Heart right ventricle (tissue), 16 donors: Measurements from ENCODE around the gene CCDC85A. TPM values are rescaled to one million over a fixed set of nuclear protein-coding genes. Genes with fewer than 3 reads are reported as not detected.
"Not testable (repeated sequence)": the region's sequence is repeated elsewhere in the genome, so short reads cannot be mapped to it uniquely, and the experiment has no call there.

Experiments
- ATAC-seq, 8 donors: fragments of 200-7000 bp; cut with Tn5 transposase; one replicate each; pipeline ENCODE4 v1.9.1; 2020; ENCODE audit warnings: mild to moderate bottlenecking in 8 of 8, moderate library complexity in 8 of 8, moderate number of reproducible peaks in 1 of 8
- DNase-seq, 2 donors: peaks; one replicate each; pipeline ENCODE4 v3.0.0-alpha.2; 2020
- H3K27ac ChIP-seq, 10 donors: fragments of 200-600 bp; sonication (generic) in 2 of 10; one replicate each; pipeline versions ENCODE4 v1.5.0 to v1.8.0; 2020 to 2022; ENCODE audit warnings: mild to moderate bottlenecking in 3 of 10
- H3K27me3 ChIP-seq, 7 donors: fragments of 200-600 bp; one replicate each; pipeline ENCODE4 v1.8.0; 2021 to 2022; ENCODE audit warnings: mild to moderate bottlenecking in 2 of 7
- H3K36me3 ChIP-seq, 9 donors: fragments of 200-600 bp; sonication (generic) in 1 of 9; one replicate each; pipeline versions ENCODE4 v1.5.0 to v1.8.0; 2020 to 2022; ENCODE audit warnings: mild to moderate bottlenecking in 2 of 9
- H3K4me1 ChIP-seq, 9 donors: fragments of 200-600 bp; sonication (generic) in 1 of 9; one replicate each; pipeline versions ENCODE4 v1.5.0 to v1.8.0; 2020 to 2022; ENCODE audit warnings: mild to moderate bottlenecking in 4 of 9
- H3K4me3 ChIP-seq, 10 donors: fragments of 200-600 bp; sonication (generic) in 2 of 10; one replicate each; pipeline versions ENCODE4 v1.5.0 to v1.8.0; 2020 to 2022; ENCODE audit warnings: mild to moderate bottlenecking in 7 of 10, moderate library complexity in 2 of 10
- H3K9me3 ChIP-seq, 11 donors: fragments of 200-600 bp in 10 of 11; sonication (generic) in 2 of 11; one replicate each; pipeline versions ENCODE4 v1.5.0 to v1.8.0; 2013 to 2022; ENCODE audit warnings: mild to moderate bottlenecking in 2 of 11, control low read depth in 1 of 11, moderate library complexity in 1 of 11
- WGBS, 2 donors: extraction: QIAGEN DNeasy Blood & Tissue Kit; methylation state at CpG; one replicate each; pipeline ENCODE4 v1.1.7; 2013; ENCODE audit warnings: inconsistent platforms in 1 of 2; 5-methylcytosine and 5-hydroxymethylcytosine counted together
- intact Hi-C, 10 donors: fragments of 100-400 bp; cut with DNase I; formaldehyde crosslinking; loops; one replicate each; pipeline versions ENCODE4 v1.11.1 to v1.14.2; 2022
- long read RNA-seq, 3 donors: library from polyadenylated mRNA; unstranded; transcript quantifications; one replicate each; pipeline ENCODE4 v2.0.0, GENCODE V29; 2020 to 2021
- polyA plus RNA-seq, 2 donors: library from polyadenylated mRNA; stranded (reverse); fragments of 200-250 nt; gene quantifications; one replicate each; pipeline ENCODE4 v1.2.3, GENCODE V29; 2013
- total RNA-seq, 10 donors: library from RNA; stranded (reverse); fragmentation: NEBNext Ultra II Directional in 3 of 10; extraction: Animal tissue kit (Norgen Biotek cat#: 25700) in 3 of 10; gene quantifications; one replicate each; pipeline versions ENCODE4 v1.2.1 to v1.2.4, GENCODE V29; 2021 to 2023
- TF ChIP-seq, protein P1 (sequence below), 9 donors: fragments of 200-600 bp; sonication (generic) in 2 of 9; IDR thresholded peaks; one replicate each; pipeline versions ENCODE4 v1.5.0 to v1.8.0; 2021 to 2022; ENCODE audit warnings: antibody characterized with exemption in 9 of 9, mild to moderate bottlenecking in 5 of 9, moderate library complexity in 1 of 9
- donor health status: Arrhythmogenic right ventricular cardiomyopathy.
- donor health status: ischemic (EF 13 %, LVEDD 7.1; RV severe dilation, severe dysfunction).
- donor health status: healthy with polysubstance abuse.
- donor health status: DM: no; HTN: yes; CAD: no.
- donor health status: DM: no; HTN: no; CAD: no.
- donor health status: ischemic (EF 25% LVEDD 6.9; RV normal size, moderate dysfunction).
- donor health status: ischemic (EF 25% LVEDD 5.7; RV mildly dilated, moderate dysfunction).
- donor health status: healthy.
- donor health status: DM: yes; HTN: yes; CAD: no.
- donor health status: Ischemic cardiomyopathy.
- donor health status: ischemic (EF 35%, LVEDD 5.7; RV mildly dilated, moderate dysfunction).
- donor health status: nonischemic (EF 11% LVEDD 7.7; RV severe dilation, severe dysfunction).
- donor health status: DM: yes; HTN: yes; CAD: no.
- donor health status: PGD.
- donor health status: ischemic (EF 29% LVEDD 5.4; RV normal size, mild dysfunction).
- donor health status: nonischemic (EF 23%, LVEDD 6.1; RV moderate dilation, normal function).

The CCDC85A gene
- total RNA-seq (1 to 10 TPM; 2.8 to 8.5 (median 3.6) TPM), polyA plus RNA-seq (1 to 10 TPM; 1.5 to 2.8 TPM)
- long read RNA-seq, donor 1, partial matches to known transcripts = 7 of 43 reads
- long read RNA-seq, donor 1, other reads (novel, unspliced or antisense) = 34 of 43 reads
- long read RNA-seq, donor 2, partial matches to known transcripts = 2 of 19 reads
- long read RNA-seq, donor 2, other reads (novel, unspliced or antisense) = 17 of 19 reads
- long read RNA-seq, donor 3, partial matches to known transcripts = 2 of 7 reads
- long read RNA-seq, donor 3, other reads (novel, unspliced or antisense) = 5 of 7 reads

DNA sequence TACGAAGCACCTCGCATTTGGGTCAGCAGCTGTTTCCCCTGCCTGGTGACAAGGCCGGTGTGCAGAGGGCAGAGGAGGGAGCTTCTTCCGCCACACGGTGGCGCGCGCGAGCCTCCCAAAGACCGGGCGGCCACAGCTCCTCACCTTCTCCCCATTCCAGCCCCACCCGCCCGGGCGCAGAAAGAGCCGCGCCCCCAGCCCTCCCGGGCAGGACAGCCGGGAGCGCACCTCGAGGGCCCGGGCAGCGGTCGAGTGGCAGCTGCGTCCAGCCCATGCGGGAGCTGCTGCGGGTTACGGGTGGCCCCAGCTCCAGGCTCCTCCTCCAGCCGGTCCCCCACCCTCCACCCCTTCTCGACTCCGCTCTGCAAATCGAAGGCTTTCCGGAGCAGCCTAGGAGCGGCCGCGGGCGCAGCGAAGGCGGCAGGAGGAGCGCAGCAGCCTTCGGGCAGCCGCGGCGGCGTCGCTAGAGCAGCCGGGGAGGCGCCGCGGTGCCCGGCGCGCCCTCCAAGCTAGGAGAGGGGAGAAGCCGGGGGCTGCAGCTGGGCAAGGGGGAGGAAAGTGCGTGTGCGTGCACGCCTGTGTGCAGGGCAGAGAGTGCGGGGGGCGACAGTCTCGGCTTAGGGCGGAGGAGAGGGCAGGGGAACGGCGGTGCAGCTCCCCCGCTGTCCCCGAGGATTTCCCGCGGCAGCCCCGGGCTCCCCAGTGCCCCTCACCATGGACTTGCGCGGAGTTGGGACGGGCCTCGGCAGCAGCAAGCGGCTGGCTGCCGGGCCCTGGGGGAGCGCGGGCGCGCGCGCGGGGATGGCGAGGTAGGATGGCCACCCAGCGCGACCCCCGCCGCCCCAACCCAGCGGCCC is at the start of gene CCDC85A:
CCDC85A (plus strand) TSS at position 348 of the 857 bp plus-strand sequence. CDS start 635 bp downstream, outside the sequence.
- Histone ChIP-seq H3K4me1 (peaks cover 0 to 52% (median 15%) of the 10 kb centered on the region in 9 donors), H3K27me3 (peaks cover 0 to 66% (median 12%) of the 10 kb centered on the region in 7 donors), H3K27ac (peak within 1 kb of the TSS; percentile 56 to 92 (median 82)), H3K9me3 (no peaks in the 10 kb centered on the region), H3K36me3 (no peaks in the 10 kb centered on the region), H3K4me3 (peak within 1 kb of the TSS; percentile 53 to 82 (median 65))
- ATAC-seq = peak; percentile 91 to 97 (median 94)
- 0 to 1% methylated on average over 73 to 86 of the region's 86 CpGs for WGBS, 2 donors
- TF ChIP-seq, protein P1, sequence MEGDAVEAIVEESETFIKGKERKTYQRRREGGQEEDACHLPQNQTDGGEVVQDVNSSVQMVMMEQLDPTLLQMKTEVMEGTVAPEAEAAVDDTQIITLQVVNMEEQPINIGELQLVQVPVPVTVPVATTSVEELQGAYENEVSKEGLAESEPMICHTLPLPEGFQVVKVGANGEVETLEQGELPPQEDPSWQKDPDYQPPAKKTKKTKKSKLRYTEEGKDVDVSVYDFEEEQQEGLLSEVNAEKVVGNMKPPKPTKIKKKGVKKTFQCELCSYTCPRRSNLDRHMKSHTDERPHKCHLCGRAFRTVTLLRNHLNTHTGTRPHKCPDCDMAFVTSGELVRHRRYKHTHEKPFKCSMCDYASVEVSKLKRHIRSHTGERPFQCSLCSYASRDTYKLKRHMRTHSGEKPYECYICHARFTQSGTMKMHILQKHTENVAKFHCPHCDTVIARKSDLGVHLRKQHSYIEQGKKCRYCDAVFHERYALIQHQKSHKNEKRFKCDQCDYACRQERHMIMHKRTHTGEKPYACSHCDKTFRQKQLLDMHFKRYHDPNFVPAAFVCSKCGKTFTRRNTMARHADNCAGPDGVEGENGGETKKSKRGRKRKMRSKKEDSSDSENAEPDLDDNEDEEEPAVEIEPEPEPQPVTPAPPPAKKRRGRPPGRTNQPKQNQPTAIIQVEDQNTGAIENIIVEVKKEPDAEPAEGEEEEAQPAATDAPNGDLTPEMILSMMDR (IDR thresholded peaks at IDR 0.05) = peak; percentile 92 to 98 (median 96)
- intact Hi-C loops = loop anchor here (1.0 to 10.0 kb wide), 11 partner anchors 131 to 1338 kb away; no protein-coding TSS in a partner anchor
- DNase-seq = peak; percentile 85 to 88

DNA sequence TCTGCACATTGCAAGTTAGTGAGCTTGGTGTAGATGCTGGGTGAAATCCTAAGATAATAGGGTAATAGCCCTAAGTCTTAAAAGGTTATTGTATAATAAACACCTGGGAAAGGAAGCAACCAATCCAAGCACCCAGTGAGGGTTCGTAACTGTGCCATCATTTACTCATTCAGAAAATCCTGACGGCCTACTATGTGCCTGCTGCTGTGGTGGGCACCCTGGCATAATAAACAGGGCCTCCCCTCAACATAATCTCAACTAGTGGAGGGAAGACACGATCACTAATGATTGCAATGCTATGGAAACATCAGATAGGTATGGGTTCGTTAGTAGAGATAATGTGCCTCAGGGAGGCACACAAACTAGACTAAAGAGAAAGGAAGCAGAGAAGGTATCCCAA is 48.9 kb upstream of the CCDC85A start:
- H3K27ac ChIP-seq = no peak overlapping the region
- peaks cover 0 to 7% (median 0%) of the 10 kb centered on the region in 9 donors for H3K4me1 ChIP-seq
- H3K36me3 ChIP-seq = no peaks in the 10 kb centered on the region
- H3K4me3 ChIP-seq = no peak overlapping the region
- WGBS, 2 donors = 80 to 83% methylated on average over 4 of the region's 4 CpGs
- TF ChIP-seq, protein P1 (IDR thresholded peaks at IDR 0.05) = no peak
- DNase-seq = no peak
- intact Hi-C loops = loop anchor here in 5 of 10 donors (5.0 kb wide), 3 partner anchors 363 to 1382 kb away; no protein-coding TSS in a partner anchor
- ATAC-seq = no peak
- H3K27me3 ChIP-seq = no peaks in the 10 kb centered on the region
- no peaks in the 10 kb centered on the region for H3K9me3 ChIP-seq

DNA sequence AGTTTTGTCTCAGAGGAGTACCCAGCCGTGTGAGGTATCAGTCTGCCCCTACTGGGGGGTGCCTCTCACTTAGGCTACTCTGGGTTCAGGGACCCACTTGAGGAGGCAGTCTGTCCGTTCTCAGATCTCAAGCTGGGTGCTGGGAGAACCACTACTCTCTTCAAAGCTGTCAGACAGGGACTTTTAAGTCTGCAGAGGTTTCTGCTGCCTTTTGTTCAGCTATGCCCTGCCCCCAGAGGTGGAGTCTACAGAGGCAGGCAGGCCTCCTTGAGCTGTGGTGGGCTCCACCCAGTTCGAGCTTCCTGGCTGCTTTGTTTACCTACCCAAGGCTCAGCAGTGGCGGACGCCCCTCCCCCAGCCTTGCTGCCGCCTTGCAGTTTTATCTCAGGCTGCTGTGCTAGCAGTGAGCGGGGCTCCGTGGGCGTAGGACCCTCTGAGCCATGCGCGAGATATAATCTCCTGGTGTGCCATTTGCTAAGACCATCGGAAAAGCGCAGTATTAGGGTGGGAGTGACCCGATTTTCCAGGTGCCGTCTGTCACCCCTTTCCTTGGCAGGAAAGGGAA is 41.2 kb upstream of the CCDC85A start:
- WGBS, 2 donors = 82 to 84% methylated on average over 13 to 15 of the region's 15 CpGs
- H3K4me3 ChIP-seq, intact Hi-C loops, ATAC-seq, H3K9me3 ChIP-seq, H3K27ac ChIP-seq, DNase-seq, H3K27me3 ChIP-seq, H3K4me1 ChIP-seq, H3K36me3 ChIP-seq: not testable (repeated sequence)

DNA sequence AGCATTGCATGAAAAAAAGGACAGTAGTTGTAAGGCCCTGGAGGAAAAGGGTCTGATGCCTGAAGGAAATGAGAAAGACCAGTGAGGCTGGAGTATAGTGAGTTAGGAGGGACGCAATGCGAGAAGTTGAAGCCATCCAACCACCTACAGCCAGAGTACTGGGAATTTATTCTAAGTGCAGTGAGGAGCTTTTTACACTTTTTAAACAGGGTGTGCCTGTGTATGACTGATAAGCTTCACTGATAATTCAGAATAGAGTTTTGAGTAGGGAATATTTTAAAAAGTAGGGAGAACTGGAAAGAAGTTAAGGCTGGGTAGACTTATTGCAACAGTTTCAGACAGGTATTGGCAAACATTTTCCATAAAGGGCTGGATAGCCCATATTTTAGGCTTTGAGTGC is 35.9 kb upstream of the CCDC85A start:
- no peak for DNase-seq
- H3K27ac ChIP-seq = no peak overlapping the region
- TF ChIP-seq, protein P1 (IDR thresholded peaks at IDR 0.05) = no peak
- no peak for ATAC-seq
- no peaks in the 10 kb centered on the region for H3K36me3 ChIP-seq
- no peak overlapping the region for H3K4me3 ChIP-seq
- H3K9me3 ChIP-seq = no peaks in the 10 kb centered on the region
- 92 to 95% methylated on average over 2 of the region's 2 CpGs for WGBS, 2 donors
- intact Hi-C loops = no loop called here
- no peaks in the 10 kb centered on the region for H3K27me3 ChIP-seq
- H3K4me1 ChIP-seq = no peaks in the 10 kb centered on the region
